HG02973 (cell line): Measurements from ENCODE around the gene SLC45A1.

Experiments
- ATAC-seq: cut with Tn5 transposase; IDR thresholded peaks from one replicate; pipeline ENCODE4 v1.9.1; 2021; ENCODE audit warnings: moderate library complexity; ENCODE audit not compliant: unreplicated experiment

The SLC45A1 gene

DNA sequence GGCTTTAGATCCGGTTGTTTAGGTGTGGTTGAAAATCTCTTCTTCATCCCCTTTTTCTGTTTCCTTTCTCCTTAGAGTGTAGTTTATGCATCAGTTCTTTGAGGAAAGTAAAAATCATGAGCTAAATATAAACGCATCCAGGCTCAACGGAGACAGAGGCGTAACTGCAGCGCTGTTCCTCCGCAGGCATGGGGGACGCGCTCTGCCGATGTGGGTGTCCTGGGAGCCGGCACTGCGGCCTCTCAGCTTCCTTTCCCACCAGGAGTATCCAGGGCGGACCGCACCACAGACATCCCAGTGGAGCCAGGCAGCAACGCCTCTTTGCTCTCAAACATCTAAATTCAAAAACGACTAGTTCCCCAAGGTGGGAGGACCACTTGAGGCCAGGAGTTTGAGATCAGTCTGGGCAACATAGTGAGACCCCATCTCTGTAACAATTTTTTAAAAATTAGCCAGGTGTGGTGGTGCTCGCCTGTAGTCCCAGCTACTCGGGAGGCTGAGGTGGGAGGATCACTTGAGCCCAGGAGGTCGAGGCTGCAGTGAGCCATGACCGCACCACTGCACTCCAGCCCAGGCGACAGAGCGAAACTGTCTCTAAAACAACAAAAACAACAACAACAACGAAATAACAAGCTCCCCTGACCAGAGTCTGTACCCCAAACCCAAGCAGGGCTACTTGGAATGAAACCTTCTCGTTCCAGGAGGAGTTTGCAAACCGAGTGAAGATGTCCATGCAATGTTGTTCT lies 16.4 kb downstream of the SLC45A1 start:
- ATAC-seq: no peak

DNA sequence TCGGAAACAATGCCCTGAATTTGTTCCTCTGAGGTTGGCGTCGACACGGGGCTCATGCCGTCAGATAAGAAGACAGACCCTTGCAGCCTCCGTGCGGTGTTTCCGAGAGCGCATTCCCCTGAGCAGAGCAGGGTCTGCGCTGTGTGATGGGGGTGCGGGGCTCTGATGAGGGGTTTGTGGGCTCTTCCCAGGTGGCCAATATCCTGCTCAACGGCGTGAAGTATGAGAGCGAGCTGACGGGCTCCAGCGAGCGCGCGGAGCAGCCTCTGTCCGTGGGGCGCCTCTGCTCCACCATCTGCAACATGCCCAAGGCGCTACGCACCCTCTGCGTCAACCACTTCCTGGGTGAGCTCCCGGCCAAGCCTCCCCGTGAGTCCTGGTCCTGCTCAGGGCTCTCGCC lies 17.3 kb downstream of the SLC45A1 start:
- no peak for ATAC-seq

GRCh38 chr1:8337776-8338525 lies 20.0 kb downstream of the SLC45A1 start:
- no peak for ATAC-seq

DNA sequence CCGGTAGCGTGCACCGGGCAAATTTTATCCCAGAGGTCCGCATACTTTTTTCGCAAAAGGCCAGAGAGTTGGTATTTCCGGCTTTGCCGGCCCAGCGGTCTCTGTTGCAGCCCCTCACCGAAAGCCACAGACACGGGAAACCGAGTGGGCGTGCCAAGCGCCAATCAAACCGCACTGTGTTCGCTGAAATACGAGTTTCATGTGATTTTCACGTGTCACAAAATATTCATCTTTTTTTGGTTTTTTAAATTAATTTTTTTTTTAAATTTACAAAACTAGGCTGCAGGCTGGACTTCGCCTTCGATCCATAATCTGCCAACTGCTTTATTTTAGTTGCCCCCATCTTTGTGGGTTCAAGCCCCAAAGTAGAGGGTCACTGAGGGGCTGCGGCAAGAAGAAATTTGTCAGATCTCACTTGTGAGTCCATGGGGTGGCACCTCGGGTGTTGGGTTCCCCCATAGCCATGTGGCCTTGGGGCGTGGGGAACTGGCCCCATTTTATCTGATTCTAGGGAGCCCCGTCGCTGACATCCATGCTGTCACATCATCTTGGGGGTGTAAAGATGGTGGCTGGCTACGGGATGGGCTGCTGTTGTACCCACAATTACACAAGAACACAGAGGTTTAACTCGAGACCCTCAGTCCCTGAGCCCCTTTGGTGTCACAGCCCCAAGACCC lies 20.8 kb downstream of the SLC45A1 start:
- ATAC-seq: no peak

GRCh38 chr1:8339203-8339600 lies 21.3 kb downstream of the SLC45A1 start:
- ATAC-seq: no peak

DNA sequence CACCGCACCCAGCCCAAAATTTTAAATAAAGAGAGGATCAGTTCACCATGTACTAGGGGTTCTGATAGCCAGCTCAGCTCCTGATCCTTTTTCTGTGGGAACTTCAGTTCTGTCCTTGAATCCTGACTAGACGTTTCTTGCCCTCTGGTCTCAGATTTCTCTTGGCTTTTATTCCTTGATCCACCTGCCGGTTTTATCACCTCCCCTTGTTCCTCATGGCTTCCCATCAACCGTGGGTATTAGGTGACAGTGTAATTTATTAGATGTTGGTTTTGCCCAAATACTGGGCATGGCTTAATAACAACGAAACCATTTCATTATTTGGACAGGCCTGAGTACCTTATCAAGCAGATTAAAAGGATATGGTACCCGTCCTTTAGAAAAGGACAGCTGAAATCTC lies 22.5 kb downstream of the SLC45A1 start:
- ATAC-seq: no peak

GRCh38 chr1:8342325-8342724 lies 24.4 kb downstream of the SLC45A1 start:
- no peak for ATAC-seq

GRCh38 chr1:8343044-8343443 lies 25.1 kb downstream of the SLC45A1 start:
- ATAC-seq: no peak

DNA sequence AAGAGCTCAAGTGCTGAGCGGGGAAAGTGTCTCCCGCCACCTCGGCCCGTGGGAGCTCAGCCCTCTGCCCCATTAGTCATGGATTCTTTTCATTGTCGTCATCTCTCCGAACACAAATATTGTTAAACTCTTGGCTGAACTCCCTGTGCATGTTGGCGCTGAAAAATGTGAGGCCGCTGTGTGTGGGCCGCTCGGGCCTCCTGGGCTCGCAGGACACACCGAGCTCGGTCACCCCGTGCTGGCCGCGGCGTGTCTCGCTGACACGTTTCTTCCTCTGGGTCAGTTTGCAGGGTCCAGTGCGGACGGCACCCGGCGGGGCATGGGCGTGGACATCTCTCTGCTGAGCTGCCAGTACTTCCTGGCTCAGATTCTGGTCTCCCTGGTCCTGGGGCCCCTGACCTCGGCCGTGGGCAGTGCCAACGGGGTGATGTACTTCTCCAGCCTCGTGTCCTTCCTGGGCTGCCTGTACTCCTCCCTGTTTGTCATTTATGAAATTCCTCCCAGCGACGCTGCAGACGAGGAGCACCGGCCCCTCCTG lies 25.6 kb downstream of the SLC45A1 start:
- no peak for ATAC-seq

DNA sequence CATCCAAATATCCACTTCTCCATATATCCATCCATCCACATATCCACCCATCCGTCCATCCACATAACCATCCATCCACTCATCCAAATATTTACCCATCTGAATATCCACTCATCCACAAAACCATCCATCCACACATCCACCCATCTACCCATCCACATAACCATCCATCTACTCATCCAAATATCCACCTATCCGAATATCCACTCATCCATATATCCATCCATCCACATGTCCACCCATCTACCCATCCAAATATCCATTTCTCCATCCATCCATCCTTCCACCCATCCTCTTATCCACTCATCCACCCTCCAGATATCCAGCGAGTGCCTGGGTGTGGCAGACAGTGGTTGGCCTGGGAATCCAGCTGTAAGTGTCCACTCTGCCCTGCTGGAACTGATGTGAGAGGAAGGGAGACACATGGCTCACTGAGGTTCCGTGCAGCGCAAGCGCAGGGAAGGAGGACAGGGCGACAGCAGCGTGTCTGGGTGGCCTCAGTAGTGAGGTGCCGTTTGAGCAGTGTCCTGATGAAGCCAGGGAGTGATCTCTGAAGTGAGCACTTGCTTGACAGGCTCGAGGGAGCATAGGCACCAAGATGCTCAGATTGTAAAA lies 27.1 kb downstream of the SLC45A1 start:
- no peak for ATAC-seq

DNA sequence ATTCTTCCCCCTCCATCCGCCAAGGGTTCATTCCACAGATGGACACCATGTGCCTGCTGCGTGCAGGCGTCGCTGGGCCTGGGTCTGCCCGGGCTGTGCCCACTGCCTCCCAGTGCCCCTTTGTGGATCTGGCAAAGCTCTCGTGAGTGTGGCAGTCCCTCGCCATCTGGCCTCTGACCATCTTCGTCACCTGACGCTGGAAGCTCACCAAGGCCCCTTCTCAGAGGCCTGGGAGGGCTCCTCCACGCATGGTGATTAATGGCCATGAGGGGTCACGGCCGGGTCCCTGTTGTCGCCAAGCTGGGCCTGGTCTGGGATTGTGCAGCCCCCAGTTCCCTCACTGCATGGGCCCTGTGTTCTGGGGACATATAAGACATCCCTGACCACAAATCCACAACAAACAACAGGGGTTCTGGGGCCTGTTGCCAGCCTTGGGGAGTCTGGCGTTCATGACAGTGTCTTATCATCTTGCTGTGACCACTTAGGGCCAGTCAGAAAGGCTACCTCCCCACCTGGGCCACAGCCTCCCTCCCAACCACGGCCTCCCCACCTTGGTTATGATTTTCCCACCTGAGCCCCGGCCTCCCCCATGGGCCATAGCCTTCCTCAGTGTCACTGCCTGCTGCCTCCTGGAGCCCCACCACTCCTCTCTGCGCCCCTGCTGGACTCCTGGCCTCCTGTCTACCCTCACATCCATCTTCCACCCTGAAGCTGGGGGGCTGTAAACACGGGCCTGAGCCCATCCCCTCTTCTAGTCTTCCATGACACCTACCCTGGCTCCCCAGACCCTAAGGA lies 27.9 kb downstream of the SLC45A1 start:
- ATAC-seq: no peak

GRCh38 chr1:8347635-8348034 lies 29.7 kb downstream of the SLC45A1 start:
- no peak for ATAC-seq

GRCh38 chr1:8348047-8348776 lies 30.3 kb downstream of the SLC45A1 start:
- ATAC-seq: no peak

DNA sequence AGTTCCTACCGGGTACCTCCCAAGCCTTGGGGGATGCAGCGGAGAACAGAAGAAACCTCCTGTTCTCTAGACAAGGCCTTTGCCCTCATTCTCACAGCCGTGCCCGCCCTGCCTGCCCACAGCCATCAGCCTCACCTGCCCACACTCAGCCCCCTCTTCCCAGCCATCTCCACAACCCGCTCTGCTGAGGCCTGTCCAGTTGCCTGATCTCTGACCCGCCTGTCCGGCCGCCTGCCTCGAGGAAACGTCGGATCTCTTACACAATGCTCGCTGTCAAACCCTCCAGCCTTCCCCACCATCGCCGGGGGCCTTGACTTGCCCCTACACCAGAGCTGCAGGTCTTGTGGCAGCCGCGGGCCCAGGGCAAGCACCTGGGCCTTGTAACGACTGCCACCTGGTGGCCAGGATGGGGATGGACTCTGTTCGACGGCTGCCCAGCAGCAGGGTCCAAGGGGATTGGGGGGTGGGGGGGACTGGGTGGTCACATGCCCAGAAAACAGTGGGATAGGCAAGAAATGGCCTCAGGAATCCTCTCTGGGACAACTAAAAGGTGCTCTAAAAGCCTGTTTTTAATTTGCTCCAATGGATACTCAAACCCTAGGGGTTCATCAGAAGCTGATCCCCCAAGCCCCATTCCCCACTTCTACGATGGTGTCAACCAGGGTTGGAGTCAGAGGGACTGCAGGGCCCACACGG lies 31.0 kb downstream of the SLC45A1 start:
- ATAC-seq: no peak

DNA sequence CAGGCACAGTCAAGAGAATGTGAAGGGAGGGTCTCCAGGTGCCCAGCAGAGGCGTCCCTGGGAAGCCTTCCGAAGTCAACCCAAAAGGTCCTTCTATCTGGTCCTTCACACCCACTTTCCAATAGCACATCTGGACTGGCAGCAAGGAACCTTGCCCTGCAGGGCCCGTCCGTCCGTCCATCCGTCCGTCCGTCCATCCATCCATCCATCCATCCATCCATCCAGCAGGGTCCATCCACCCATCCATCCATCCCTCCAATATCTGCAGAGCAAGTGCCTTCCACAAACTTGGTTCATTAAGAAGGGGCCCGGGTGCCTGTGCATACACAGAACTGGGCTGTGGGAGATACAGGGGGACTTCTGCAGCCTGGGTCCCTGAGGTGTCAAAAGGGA lies 31.6 kb downstream of the SLC45A1 start:
- no peak for ATAC-seq

- ATAC-seq: no peak
Observed at GRCh38 chr1:8349961-8350360, 32.0 kb downstream of the SLC45A1 start.

GRCh38 chr1:8350914-8351684 lies 33.2 kb downstream of the SLC45A1 start:
- no peak for ATAC-seq

DNA sequence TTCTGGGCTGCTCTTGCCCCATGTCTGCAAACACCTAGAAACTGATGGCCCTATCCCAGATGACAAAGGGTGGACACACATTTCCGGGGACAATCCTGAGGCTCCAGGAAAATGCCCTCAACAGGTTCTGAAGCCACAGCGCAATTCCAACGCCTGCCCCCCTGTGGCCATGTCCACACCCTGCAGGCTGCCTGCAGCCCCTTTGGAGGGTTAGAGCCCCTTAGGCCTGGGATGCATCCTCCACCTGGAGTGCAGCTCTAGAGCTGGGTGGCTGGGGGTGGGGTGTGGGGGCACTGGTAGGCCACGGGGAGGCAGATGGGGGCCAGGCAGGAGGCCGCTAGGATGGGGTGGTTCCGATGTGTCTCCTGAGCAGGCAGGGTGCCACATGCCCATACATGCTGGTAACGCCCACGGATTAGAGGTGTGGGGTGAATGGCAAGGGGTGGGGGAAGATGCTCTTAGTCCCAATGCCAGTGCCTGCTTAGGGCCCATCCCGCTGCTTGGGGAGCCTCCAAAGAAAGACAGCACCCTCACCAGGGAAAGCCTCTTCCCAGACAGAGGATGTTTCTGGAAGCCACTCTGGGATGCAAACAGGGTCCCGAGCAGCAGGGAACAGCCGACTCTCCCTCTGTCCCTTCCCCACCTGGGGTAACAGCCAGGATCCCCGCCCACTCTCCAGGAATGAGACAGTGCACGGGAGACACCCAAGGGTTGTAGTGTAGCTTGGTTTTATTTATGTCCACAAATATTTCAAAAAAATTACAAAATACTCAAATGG lies 34.0 kb downstream of the SLC45A1 start:
- ATAC-seq: no peak
